ENCODE measurements around the gene SLC24A3.

SLC24A3 gene

DNA sequence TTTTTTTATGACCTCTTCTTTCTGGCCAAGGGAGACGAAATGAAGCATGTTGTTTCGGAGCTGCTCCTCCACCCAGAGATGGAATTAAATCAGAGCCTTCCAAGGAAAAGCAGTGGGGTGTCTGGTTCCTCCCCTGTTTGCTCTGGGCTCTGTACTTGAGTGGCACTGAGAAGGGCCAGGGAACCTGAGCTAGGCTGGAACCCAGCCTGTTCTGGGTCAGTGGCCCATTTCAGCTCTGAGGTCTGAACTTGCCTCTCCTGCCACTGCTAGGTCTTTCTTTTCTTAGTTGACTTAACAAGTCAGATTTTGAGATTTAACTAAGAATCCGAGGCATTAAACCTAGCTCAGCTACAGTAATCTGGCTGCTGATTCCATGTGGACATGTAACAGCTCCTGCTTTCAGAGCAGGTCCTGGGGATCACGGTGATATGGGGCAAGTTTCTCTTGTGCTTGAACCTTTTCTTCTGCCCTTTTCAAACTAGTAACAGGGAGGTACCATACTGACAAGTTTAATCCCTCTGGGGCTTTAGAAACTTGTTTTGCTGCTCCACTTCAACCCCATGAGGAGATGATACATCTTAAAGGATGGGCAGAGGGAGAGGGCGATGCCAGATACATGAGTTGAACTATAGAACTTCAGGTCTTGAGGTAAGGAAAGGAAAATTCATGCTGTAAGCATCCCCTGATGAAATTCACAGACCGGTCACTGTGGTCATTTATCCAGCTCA, 101.1 kb downstream of the SLC24A3 start:
- Histone ChIP-seq H3K4me3 (ENCODE audit: low read depth in 1 of 2, low read length in 1 of 2) (no peak overlapping the region), H3K27me3 (no peaks in the 10 kb centered on the region), H3K36me3 (no peaks in the 10 kb centered on the region), H3K9me3 (no peaks in the 10 kb centered on the region), H3K27ac (peak overlapping the region; percentile 40), H3K4me1 (ENCODE audit: control insufficient read depth in 1 of 2, insufficient read depth in 1 of 2, low read depth in 1 of 2, low read length in 1 of 2) (peaks cover 44 to 55% of the 10 kb centered on the region in 2 experiments)
- TF ChIP-seq, protein P1, sequence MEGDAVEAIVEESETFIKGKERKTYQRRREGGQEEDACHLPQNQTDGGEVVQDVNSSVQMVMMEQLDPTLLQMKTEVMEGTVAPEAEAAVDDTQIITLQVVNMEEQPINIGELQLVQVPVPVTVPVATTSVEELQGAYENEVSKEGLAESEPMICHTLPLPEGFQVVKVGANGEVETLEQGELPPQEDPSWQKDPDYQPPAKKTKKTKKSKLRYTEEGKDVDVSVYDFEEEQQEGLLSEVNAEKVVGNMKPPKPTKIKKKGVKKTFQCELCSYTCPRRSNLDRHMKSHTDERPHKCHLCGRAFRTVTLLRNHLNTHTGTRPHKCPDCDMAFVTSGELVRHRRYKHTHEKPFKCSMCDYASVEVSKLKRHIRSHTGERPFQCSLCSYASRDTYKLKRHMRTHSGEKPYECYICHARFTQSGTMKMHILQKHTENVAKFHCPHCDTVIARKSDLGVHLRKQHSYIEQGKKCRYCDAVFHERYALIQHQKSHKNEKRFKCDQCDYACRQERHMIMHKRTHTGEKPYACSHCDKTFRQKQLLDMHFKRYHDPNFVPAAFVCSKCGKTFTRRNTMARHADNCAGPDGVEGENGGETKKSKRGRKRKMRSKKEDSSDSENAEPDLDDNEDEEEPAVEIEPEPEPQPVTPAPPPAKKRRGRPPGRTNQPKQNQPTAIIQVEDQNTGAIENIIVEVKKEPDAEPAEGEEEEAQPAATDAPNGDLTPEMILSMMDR (IDR thresholded peaks at IDR 0.05): no peak

DNA sequence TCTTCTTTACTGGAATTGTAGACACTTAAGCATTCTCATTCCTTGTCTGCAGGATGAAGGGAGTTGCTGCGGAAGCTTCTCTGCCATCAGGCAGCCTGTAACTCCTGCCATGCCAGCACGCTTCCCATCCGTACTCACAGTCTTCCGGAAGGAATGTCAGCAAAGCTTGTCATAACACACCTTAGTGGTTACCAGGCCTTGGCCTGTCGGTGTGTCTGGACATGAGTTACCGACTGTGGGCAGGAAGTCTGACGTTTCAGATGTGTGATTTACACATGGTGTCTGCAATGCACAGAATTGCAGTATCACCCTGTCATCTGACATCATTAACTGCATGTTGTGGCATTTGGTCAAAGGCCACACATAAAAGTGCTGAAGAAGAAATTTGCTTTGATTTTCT, 102.2 kb downstream of the SLC24A3 start:
- TF ChIP-seq, protein P1 (IDR thresholded peaks at IDR 0.05): no peak
- Histone ChIP-seq H3K27ac (peak overlapping the region; percentile 43), H3K4me1 (ENCODE audit: control insufficient read depth in 1 of 2, insufficient read depth in 1 of 2, low read depth in 1 of 2, low read length in 1 of 2) (peaks cover 44 to 55% of the 10 kb centered on the region in 2 experiments)

DNA sequence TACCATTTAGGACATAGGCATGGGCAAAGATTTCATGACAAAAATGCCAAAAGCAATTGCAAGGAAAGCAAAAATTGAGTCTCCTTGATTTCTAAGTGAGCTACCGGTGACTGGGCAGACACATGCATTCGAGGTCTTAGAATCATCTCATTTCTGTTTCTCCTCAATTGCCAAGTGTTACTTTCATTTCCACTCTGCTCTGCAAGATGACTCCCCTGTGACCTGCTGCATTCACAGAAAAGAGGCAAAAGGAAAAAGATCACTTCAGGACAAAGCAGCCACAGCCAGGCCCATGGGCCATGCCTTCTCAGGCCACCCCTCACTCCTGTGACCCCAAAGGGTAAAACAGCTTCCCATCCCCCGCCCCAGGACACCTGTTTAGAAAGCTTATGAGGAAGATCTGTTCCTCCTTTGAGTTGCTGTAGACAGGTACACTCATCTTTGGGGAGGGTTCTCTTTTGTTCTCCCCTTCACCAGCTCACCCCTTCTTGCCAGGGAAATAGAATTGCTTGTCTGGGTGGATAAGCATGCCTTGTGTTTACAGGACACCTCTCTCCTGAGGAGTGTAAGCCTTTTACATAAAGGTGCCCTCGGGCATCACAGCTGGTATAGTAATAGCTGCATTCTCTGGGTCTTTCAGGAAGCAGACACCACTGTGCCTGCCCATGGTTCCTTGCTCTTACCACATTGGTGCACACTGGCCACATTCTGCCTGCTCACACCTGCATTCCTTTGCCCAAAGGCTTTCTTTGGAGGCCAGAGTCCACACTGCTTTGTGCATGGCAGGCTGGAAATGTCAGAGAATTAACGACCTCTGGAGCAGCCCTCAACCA, 105.0 kb downstream of the SLC24A3 start:
- Histone ChIP-seq H3K27me3 (no peaks in the 10 kb centered on the region), H3K4me1 (ENCODE audit: control insufficient read depth in 1 of 2, insufficient read depth in 1 of 2, low read depth in 1 of 2, low read length in 1 of 2) (peaks cover 42 to 48% of the 10 kb centered on the region in 2 experiments), H3K9me3 (no peaks in the 10 kb centered on the region), H3K36me3 (no peaks in the 10 kb centered on the region), H3K27ac (peak overlapping the region; percentile 44), H3K4me3 (ENCODE audit: low read depth in 1 of 2, low read length in 1 of 2) (no peak overlapping the region)
- TF ChIP-seq, protein P1 (IDR thresholded peaks at IDR 0.05): no peak

More for the DNA sequence above, 102.2 kb downstream of the SLC24A3 start:
- Histone ChIP-seq H3K36me3 (no peaks in the 10 kb centered on the region), H3K9me3 (no peaks in the 10 kb centered on the region), H3K27me3 (no peaks in the 10 kb centered on the region), H3K4me3 (ENCODE audit: low read depth in 1 of 2, low read length in 1 of 2) (no peak overlapping the region)

DNA sequence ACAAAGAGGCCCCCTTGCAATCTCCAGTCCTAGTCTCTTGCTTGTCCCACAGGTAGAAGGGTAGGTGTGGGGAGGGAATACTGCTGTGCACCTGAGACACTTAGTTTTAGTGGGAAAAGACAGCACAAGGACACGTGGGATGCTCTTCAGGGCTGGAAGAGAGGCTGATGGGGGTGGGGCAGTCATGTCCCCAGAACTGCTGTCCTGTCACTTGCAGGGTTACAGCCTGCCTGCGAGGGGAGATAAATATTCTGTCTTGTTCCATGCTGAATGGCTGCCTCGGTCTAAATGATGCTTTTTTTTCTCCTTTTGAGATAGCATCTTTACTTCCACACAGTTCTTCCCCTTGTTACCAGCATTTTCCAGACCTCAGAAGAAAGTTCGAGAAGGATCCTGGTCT, 106.2 kb downstream of the SLC24A3 start:
- H3K36me3 ChIP-seq: no peaks in the 10 kb centered on the region
- H3K27ac ChIP-seq: peak overlapping the region; percentile 80
- no peaks in the 10 kb centered on the region for H3K27me3 ChIP-seq
- H3K9me3 ChIP-seq: no peaks in the 10 kb centered on the region
- TF ChIP-seq, protein P1 (IDR thresholded peaks at IDR 0.05): no peak
- peaks cover 42 to 48% of the 10 kb centered on the region in 2 experiments for H3K4me1 ChIP-seq (ENCODE audit: control insufficient read depth in 1 of 2, insufficient read depth in 1 of 2, low read depth in 1 of 2, low read length in 1 of 2)
- no peak overlapping the region for H3K4me3 ChIP-seq (ENCODE audit: low read depth in 1 of 2, low read length in 1 of 2)

DNA sequence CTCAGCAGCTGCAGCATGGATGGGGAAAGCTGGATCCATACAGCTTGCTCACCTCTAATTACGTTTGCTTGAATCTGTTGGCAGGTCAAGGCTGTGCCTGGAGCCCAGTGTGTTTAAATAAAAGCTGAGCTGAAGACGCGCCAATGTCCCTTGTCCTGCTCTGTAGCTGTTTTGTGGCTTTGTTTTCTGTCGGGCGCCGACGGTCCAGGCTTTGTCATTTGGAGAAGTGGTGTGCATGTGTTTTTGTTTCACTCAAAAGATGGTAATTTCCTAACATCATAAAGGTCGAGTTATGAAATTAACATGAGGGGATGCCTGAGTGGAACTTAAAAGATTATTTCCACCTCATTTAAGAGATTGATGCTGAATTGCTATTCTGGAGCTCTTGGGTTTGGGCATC, 107.6 kb downstream of the SLC24A3 start:
- Histone ChIP-seq H3K27ac (peak overlapping the region; percentile 80), H3K36me3 (no peaks in the 10 kb centered on the region), H3K27me3 (no peaks in the 10 kb centered on the region), H3K9me3 (no peaks in the 10 kb centered on the region), H3K4me3 (ENCODE audit: low read depth in 1 of 2, low read length in 1 of 2) (no peak overlapping the region), H3K4me1 (ENCODE audit: control insufficient read depth in 1 of 2, insufficient read depth in 1 of 2, low read depth in 1 of 2, low read length in 1 of 2) (peaks cover 34 to 40% of the 10 kb centered on the region in 2 experiments)
- TF ChIP-seq, protein P1 (IDR thresholded peaks at IDR 0.05): no peak
